OCI-LY3 (cell line): ENCODE results near the gene GRAMD2B.

Experiments used
- CTCF ChIP-seq: fragments of 200-600, 300-600 bp; sonication (generic); IDR thresholded peaks from 2 replicates; pipeline ENCODE4 v1.5.1; 2014; ENCODE audit warnings: antibody characterized with exemption, low read length, low read depth
- EZH2phosphoT487 ChIP-seq: fragments of 200-600 bp; shearing (Covaris generic); IDR thresholded peaks from 2 replicates; pipeline ENCODE4 v1.6.1; 2018; ENCODE audit warnings: antibody characterized with exemption, mixed run types, low read depth

- TF ChIP-seq CTCF (no peak), EZH2phosphoT487 (no peak)
Measured at GRCh38 chr5:126384985-126385384, 38.2 kb upstream of the GRAMD2B start.
